HCT116 (cell line): ENCODE measurements around the gene STX1A. TPM values are rescaled to one million over a fixed set of nuclear protein-coding genes. Genes with fewer than 3 reads are reported as not detected.

Experiments
- ATAC-seq: fragments of 200-7000 bp; cut with Tn5 transposase; 2 replicates; pipeline ENCODE4 v1.9.1; 2020; ENCODE audit warnings: mild to moderate bottlenecking, moderate library complexity
- BruUV-seq: library from RNA; stranded (reverse); fragments of 400-500 nt; replicated peaks from 2 replicates; lab custom pipeline; 2021; lab: Mats Ljungman, UMichigan
- CTCF ChIA-PET: fragments of 300-600 bp; sonication (Branson Sonifier 250); formaldehyde crosslinking; loops from one replicate; lab custom pipeline; 2021; ENCODE audit warnings: antibody characterized with exemption; lab: Charles Lee
- POLR2A ChIA-PET: fragments of 300-600, 350-600 bp; sonication (Branson Sonifier 250); formaldehyde crosslinking; loops from one replicate; lab custom pipeline; 2021; ENCODE audit warnings: antibody characterized with exemption; lab: Charles Lee
- RAD21 ChIA-PET, 2 experiments: fragments of 300-600 bp; sonication (Branson Sonifier 250); formaldehyde crosslinking; loops; one replicate each; lab custom pipeline; 2023; ENCODE audit warnings: low total read pairs in 2 of 2; ENCODE audit not compliant: uncharacterized antibody in 2 of 2, unreplicated experiment in 2 of 2, low non-redundant PET in 1 of 2; lab: Charles Lee
- DNase-seq: peaks from one replicate; pipeline ENCODE4 v3.0.0-alpha.2; 2010; ENCODE audit warnings: low read depth, low spot score
- H2AFZ ChIP-seq: fragments of 200-600 bp; shearing (Covaris generic), sonication (generic); 2 replicates; pipeline ENCODE4 v1.6.1; 2017; ENCODE audit warnings: low read depth, mixed run types, mixed read lengths, antibody characterized with exemption, low read length; ENCODE audit not compliant: poor library complexity, severe bottlenecking
- H3K27ac ChIP-seq: 2 replicates; pipeline ENCODE4 v1.5.1; 2012; ENCODE audit warnings: low read depth, low read length
- H3K27me3 ChIP-seq: fragments of 200-600 bp; sonication (generic); 2 replicates; pipeline ENCODE4 v1.6.1; 2016; ENCODE audit warnings: mixed run types, low read length, mixed read lengths; ENCODE audit not compliant: insufficient read depth
- H3K36me3 ChIP-seq, 2 experiments: fragments of 200-500 bp in 1 of 2; fragments of 200-600 bp in 1 of 2; sonication (Bioruptor generic) in 1 of 2; sonication (generic) in 1 of 2; 2 replicates each; pipeline versions ENCODE4 v1.5.1 to v1.6.1; 2014 to 2016; ENCODE audit warnings: low read length in 2 of 2, inconsistent platforms in 1 of 2, mixed read lengths in 1 of 2, mixed run types in 1 of 2; ENCODE audit not compliant: insufficient read depth in 2 of 2, control insufficient read depth in 1 of 2
- H3K4me1 ChIP-seq, 2 experiments: fragments of 200-600 bp in 1 of 2; sonication (generic) in 1 of 2; 2 replicates each; pipeline versions ENCODE4 v1.5.1 to v1.6.1; 2012 to 2017; ENCODE audit warnings: low read length in 2 of 2, inconsistent platforms in 1 of 2, mild to moderate bottlenecking in 1 of 2, mixed read lengths in 1 of 2, mixed run types in 1 of 2, moderate library complexity in 1 of 2; ENCODE audit not compliant: insufficient read depth in 2 of 2, control insufficient read depth in 1 of 2
- H3K4me2 ChIP-seq: fragments of 200-600 bp; sonication (generic); 2 replicates; pipeline ENCODE4 v1.6.1; 2017; ENCODE audit warnings: mixed run types, low read length, mixed read lengths
- H3K4me3 ChIP-seq, 2 experiments: fragments of 200-600 bp in 1 of 2; sonication (generic) in 1 of 2; replicated peaks in 1 of 2; 2 replicates each; pipeline ENCODE4 v1.5.1; 2011 to 2016; ENCODE audit warnings: low read length in 2 of 2, control low read depth in 1 of 2, low read depth in 1 of 2, mild to moderate bottlenecking in 1 of 2, mixed read lengths in 1 of 2, mixed run types in 1 of 2
- H3K79me2 ChIP-seq: fragments of 200-600 bp; sonication (generic); 2 replicates; pipeline ENCODE4 v1.6.1; 2017; ENCODE audit warnings: mild to moderate bottlenecking, mixed run types, low read length, moderate library complexity, mixed read lengths; ENCODE audit not compliant: insufficient read depth
- H3K9ac ChIP-seq: fragments of 200-600 bp; sonication (generic); 2 replicates; pipeline ENCODE4 v1.6.1; 2016; ENCODE audit warnings: low read length, mixed read lengths
- H3K9me2 ChIP-seq: fragments of 200-600 bp; sonication (generic), shearing (Covaris generic); 2 replicates; pipeline ENCODE4 v1.6.1; 2017; ENCODE audit warnings: mixed run types, mild to moderate bottlenecking, moderate library complexity; ENCODE audit not compliant: insufficient read depth
- H3K9me3 ChIP-seq, 2 experiments: fragments of 200-500 bp in 1 of 2; fragments of 200-600 bp in 1 of 2; sonication (Bioruptor generic) in 1 of 2; sonication (generic) in 1 of 2; 2 replicates each; pipeline ENCODE4 v1.6.1; 2014 to 2017; ENCODE audit warnings: low read length in 2 of 2, mixed read lengths in 2 of 2, inconsistent platforms in 1 of 2, low read depth in 1 of 2, mild to moderate bottlenecking in 1 of 2, mixed run types in 1 of 2, moderate library complexity in 1 of 2; ENCODE audit not compliant: control insufficient read depth in 1 of 2, insufficient read depth in 1 of 2
- H4K20me1 ChIP-seq: fragments of 200-600 bp; sonication (generic), shearing (Covaris generic); 2 replicates; pipeline ENCODE4 v1.6.1; 2017; ENCODE audit warnings: mixed run types, mild to moderate bottlenecking, moderate library complexity; ENCODE audit not compliant: insufficient read depth
- SRF ChIP-seq: IDR thresholded peaks from 2 replicates; pipeline ENCODE4 v1.6.1; 2012; ENCODE audit warnings: low read depth
- intact Hi-C: fragments of 100-400 bp; cut with micrococcal nuclease; formaldehyde crosslinking; loops from 2 replicates; pipeline ENCODE4 v1.10.0; 2022
- total RNA-seq: library from RNA; stranded (reverse); gene quantifications from one replicate; pipeline ENCODE4 v1.2.1, GENCODE V29; 2021; ENCODE audit not compliant: unreplicated experiment
- TF ChIP-seq, protein P1 (sequence below), 3 experiments: fragments of 200-600 bp in 1 of 3; sonication (generic) in 1 of 3; IDR thresholded peaks in 2 of 3; conservative IDR thresholded peaks in 1 of 3; 2 replicates each; pipeline ENCODE4 v1.5.1; 2012 to 2017; ENCODE audit warnings: low read depth in 2 of 3, low read length in 2 of 3, antibody characterized with exemption in 1 of 3, borderline replicate concordance in 1 of 3, control low read depth in 1 of 3, mild to moderate bottlenecking in 1 of 3, mixed read lengths in 1 of 3, mixed run types in 1 of 3, moderate library complexity in 1 of 3; ENCODE audit not compliant: insufficient read depth in 1 of 3
- TF ChIP-seq, protein P2 (sequence below): IDR thresholded peaks from 2 replicates; pipeline ENCODE4 v1.6.1; 2011; ENCODE audit warnings: mild to moderate bottlenecking, low read length, moderate library complexity; ENCODE audit not compliant: insufficient replicate concordance; ENCODE audit errors: extremely low read depth

Gene STX1A
- total RNA-seq, 1 experiment from 2014 or later, result 39.4 TPM

DNA sequence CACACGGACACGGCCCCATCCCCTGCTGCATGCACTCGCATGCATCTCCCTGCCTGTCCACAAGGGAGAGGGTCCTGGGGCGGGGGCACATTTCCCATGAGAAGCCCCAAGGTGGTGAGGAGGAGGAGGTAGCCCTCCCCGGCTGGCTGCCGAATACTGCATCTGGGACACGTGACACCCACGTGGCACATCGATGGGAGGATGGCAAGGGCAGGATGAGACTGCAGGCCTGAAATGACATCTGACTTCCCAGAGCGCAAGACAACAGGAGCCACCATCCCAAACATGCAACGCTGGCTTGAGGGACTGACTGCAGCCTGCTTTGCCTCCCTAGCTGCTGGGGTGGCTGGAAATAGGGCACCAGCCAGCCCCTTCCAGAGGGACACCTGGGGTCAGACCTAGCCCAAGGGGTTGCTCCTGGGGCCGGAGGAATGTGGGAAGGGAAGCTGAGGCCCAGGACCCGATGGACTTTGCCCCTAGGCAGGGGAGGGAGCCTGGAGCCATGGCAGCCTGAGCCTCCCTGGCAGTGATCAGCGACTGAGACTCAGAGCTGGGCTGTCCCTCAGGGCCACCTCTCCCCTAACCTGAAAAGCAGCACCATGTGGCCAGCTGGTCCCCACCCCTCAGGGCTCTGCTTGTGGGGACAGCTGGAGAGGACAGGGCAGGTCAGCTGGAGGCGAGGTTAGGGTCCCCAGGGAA lies 19.9 kb downstream of the STX1A start:
- peaks cover 36 to 64% of the 10 kb centered on the region in 2 experiments; a peak in 3 of 4 replicates for H3K36me3 ChIP-seq
- no peaks in the 10 kb centered on the region for H3K27me3 ChIP-seq
- H3K9ac ChIP-seq, result no peak overlapping the region
- H4K20me1 ChIP-seq, result 0 out of 2 replicates have a peak, but pooled peaks cover 3% of the 10 kb centered on the region
- intact Hi-C loops, result no loop called here
- ChIA-PET POLR2A (no interaction called here), RAD21 (no interaction called here), CTCF (interaction anchor here (0.6 to 1.7 kb wide), 2 partner anchors 26 to 149 kb away, joined by 3 to 7 read pairs; no protein-coding TSS in a partner anchor)
- no peaks in the 10 kb centered on the region for H3K9me3 ChIP-seq
- H3K4me3 ChIP-seq, result no peak overlapping the region
- no TSS peak for BruUV-seq
- H3K9me2 ChIP-seq, result no peaks in the 10 kb centered on the region
- peaks cover 1% of the 10 kb centered on the region; the same call in 1 of the 2 replicates for H3K79me2 ChIP-seq
- TF ChIP-seq, protein P1, sequence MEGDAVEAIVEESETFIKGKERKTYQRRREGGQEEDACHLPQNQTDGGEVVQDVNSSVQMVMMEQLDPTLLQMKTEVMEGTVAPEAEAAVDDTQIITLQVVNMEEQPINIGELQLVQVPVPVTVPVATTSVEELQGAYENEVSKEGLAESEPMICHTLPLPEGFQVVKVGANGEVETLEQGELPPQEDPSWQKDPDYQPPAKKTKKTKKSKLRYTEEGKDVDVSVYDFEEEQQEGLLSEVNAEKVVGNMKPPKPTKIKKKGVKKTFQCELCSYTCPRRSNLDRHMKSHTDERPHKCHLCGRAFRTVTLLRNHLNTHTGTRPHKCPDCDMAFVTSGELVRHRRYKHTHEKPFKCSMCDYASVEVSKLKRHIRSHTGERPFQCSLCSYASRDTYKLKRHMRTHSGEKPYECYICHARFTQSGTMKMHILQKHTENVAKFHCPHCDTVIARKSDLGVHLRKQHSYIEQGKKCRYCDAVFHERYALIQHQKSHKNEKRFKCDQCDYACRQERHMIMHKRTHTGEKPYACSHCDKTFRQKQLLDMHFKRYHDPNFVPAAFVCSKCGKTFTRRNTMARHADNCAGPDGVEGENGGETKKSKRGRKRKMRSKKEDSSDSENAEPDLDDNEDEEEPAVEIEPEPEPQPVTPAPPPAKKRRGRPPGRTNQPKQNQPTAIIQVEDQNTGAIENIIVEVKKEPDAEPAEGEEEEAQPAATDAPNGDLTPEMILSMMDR (IDR thresholded peaks at IDR 0.05 in 2 of 3, conservative IDR thresholded peaks at IDR 0.05 in 1 of 3; ENCODE audit: borderline replicate concordance in 1 of 3, insufficient read depth in 1 of 3, low read depth in 2 of 3, low read length in 2 of 3), result peak in 1 of 3 experiments; percentile 3; a peak in 1 of 6 replicates
- TF ChIP-seq, protein P2, sequence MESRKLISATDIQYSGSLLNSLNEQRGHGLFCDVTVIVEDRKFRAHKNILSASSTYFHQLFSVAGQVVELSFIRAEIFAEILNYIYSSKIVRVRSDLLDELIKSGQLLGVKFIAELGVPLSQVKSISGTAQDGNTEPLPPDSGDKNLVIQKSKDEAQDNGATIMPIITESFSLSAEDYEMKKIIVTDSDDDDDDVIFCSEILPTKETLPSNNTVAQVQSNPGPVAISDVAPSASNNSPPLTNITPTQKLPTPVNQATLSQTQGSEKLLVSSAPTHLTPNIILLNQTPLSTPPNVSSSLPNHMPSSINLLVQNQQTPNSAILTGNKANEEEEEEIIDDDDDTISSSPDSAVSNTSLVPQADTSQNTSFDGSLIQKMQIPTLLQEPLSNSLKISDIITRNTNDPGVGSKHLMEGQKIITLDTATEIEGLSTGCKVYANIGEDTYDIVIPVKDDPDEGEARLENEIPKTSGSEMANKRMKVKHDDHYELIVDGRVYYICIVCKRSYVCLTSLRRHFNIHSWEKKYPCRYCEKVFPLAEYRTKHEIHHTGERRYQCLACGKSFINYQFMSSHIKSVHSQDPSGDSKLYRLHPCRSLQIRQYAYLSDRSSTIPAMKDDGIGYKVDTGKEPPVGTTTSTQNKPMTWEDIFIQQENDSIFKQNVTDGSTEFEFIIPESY, result no peak
- TF ChIP-seq SRF, result no peak
- DNase-seq (no peak), ATAC-seq (no peak; the same call in 1 of the 2 replicates)
- H2AFZ ChIP-seq, result no peak overlapping the region
- peaks cover 0 to 20% of the 10 kb centered on the region in 2 experiments; a peak in 3 of 4 replicates for H3K4me1 ChIP-seq
- H3K4me2 ChIP-seq, result no peak overlapping the region
- H3K27ac ChIP-seq, result 0 out of 2 replicates have a peak overlapping the region, but pooled peaks have one; percentile 22
